Thoracic aorta (tissue), 2 donors: ENCODE results near the gene FUT8. TPM values are rescaled to one million over a fixed set of nuclear protein-coding genes. Genes with fewer than 3 reads are reported as not detected.

ENCODE experiments used
- ATAC-seq: fragments of 150-250 bp; one replicate; pipeline ENCODE4 v1.8.0; 2017; ENCODE audit warnings: low read depth; ENCODE audit not compliant: insufficient number of reproducible peaks, low FRiP score
- DNase-seq: peaks from one replicate; pipeline ENCODE4 v3.0.0-alpha.2; 2020; ENCODE audit warnings: low spot score
- H3K27ac ChIP-seq, 2 donors: fragments of 200-600 bp; sonication (generic); 1 replicate in 1 of 2; 2 replicates in 1 of 2; pipeline ENCODE4 v1.5.1; 2016; ENCODE audit warnings: mild to moderate bottlenecking in 2 of 2, moderate library complexity in 2 of 2
- H3K27me3 ChIP-seq: fragments of 200-600 bp; sonication (generic); replicated peaks from 2 replicates; pipeline ENCODE4 v1.6.0; 2016; ENCODE audit warnings: mild to moderate bottlenecking; ENCODE audit not compliant: insufficient read depth
- H3K36me3 ChIP-seq: fragments of 200-600 bp; sonication (generic); one replicate; pipeline ENCODE4 v1.5.1; 2016
- H3K4me1 ChIP-seq, 2 donors: fragments of 200-600 bp; sonication (generic); 1 replicate in 1 of 2; 2 replicates in 1 of 2; pipeline versions ENCODE4 v1.5.1 to v1.6.0; 2016; ENCODE audit warnings: low read depth in 2 of 2, mild to moderate bottlenecking in 1 of 2; ENCODE audit not compliant: control insufficient read depth in 1 of 2
- H3K4me3 ChIP-seq: fragments of 200-600 bp; sonication (generic); 2 replicates; pipeline ENCODE4 v1.5.1; 2016; ENCODE audit warnings: mild to moderate bottlenecking
- H3K9me3 ChIP-seq: fragments of 200-600 bp; sonication (generic); 2 replicates; pipeline ENCODE4 v1.5.1; 2016
- CTCF ChIP-seq: fragments of 200-600 bp; sonication (generic); IDR thresholded peaks from one replicate; pipeline ENCODE4 v1.5.1; 2019; ENCODE audit warnings: antibody characterized with exemption
- total RNA-seq, 2 donors: library from RNA; depleted of rRNA; stranded (reverse); fragments of >200 nt; gene quantifications; one replicate each; pipeline versions ENCODE4 v1.1.0 to v1.2.3, GENCODE V29; 2016

The FUT8 gene
- total RNA-seq, 2 donors from 2014 or later = 22.3 to 23.4 TPM

- H3K27me3 ChIP-seq = no peaks in the 10 kb centered on the region
- DNase-seq = no peak
- H3K9me3 ChIP-seq = no peaks in the 10 kb centered on the region
Observed at GRCh38 chr14:65620195-65620594, 207.7 kb downstream of the FUT8 start.

GRCh38 chr14:65622703-65623102 lies 210.2 kb downstream of the FUT8 start:
- no peak for TF ChIP-seq CTCF
- no peak for ATAC-seq

More at GRCh38 chr14:65620195-65620594, 207.7 kb downstream of the FUT8 start:
- Histone ChIP-seq H3K27ac (no peak overlapping the region), H3K4me3 (no peak overlapping the region), H3K4me1 (no peaks in the 10 kb centered on the region), H3K36me3 (no peaks in the 10 kb centered on the region)
- no peak for ATAC-seq
- no peak for TF ChIP-seq CTCF

GRCh38 chr14:65623759-65624158 lies 211.2 kb downstream of the FUT8 start:
- Histone ChIP-seq H3K9me3 (no peaks in the 10 kb centered on the region), H3K4me3 (no peak overlapping the region), H3K36me3 (no peaks in the 10 kb centered on the region), H3K27me3 (no peaks in the 10 kb centered on the region), H3K27ac (no peak overlapping the region), H3K4me1 (no peaks in the 10 kb centered on the region)
- ATAC-seq = no peak
- DNase-seq = no peak
- no peak for TF ChIP-seq CTCF

More at GRCh38 chr14:65622703-65623102, 210.2 kb downstream of the FUT8 start:
- Histone ChIP-seq H3K27ac (no peak overlapping the region), H3K36me3 (no peaks in the 10 kb centered on the region), H3K4me3 (no peak overlapping the region), H3K27me3 (no peaks in the 10 kb centered on the region), H3K4me1 (no peaks in the 10 kb centered on the region), H3K9me3 (no peaks in the 10 kb centered on the region)
- DNase-seq = no peak

GRCh38 chr14:65627315-65627714 lies 214.8 kb downstream of the FUT8 start:
- Histone ChIP-seq H3K4me1 (no peaks in the 10 kb centered on the region), H3K27me3 (no peaks in the 10 kb centered on the region), H3K36me3 (no peaks in the 10 kb centered on the region), H3K4me3 (no peak overlapping the region), H3K27ac (no peak overlapping the region), H3K9me3 (no peaks in the 10 kb centered on the region)
- no peak for TF ChIP-seq CTCF
- ATAC-seq (no peak), DNase-seq (no peak)

GRCh38 chr14:65628664-65629063 lies 216.1 kb downstream of the FUT8 start:
- Histone ChIP-seq H3K9me3 (no peaks in the 10 kb centered on the region), H3K4me1 (no peaks in the 10 kb centered on the region), H3K36me3 (no peaks in the 10 kb centered on the region), H3K27ac (no peak overlapping the region), H3K27me3 (no peaks in the 10 kb centered on the region), H3K4me3 (no peak overlapping the region)
- no peak for TF ChIP-seq CTCF
- DNase-seq (no peak), ATAC-seq (no peak)
